GM18498 (cell line): ENCODE measurements around the gene PCDHGB1.
"Not testable (repeated sequence)": the region's sequence is repeated elsewhere in the genome, so short reads cannot be mapped to it uniquely, and the experiment has no call there.

Source experiments
- ATAC-seq: cut with Tn5 transposase; IDR thresholded peaks from one replicate; pipeline ENCODE4 v1.9.1; 2021; ENCODE audit warnings: mild to moderate bottlenecking, moderate library complexity; ENCODE audit not compliant: unreplicated experiment

Gene PCDHGB1

DNA sequence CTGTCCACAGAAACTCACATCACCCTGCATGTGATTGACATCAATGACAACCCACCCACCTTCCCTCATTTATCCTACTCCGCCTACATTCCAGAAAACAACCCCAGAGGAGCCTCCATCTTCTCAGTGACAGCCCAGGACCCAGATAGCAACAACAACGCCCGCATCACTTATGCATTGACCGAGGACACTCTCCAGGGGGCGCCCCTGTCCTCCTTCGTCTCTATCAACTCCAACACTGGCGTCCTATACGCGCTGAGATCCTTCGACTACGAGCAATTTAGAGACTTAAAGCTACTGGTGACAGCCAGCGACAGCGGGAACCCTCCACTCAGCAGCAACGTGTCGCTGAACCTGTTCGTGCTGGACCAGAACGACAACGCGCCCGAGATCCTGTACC lies 4.6 kb upstream of the PCDHGB1 start:
- ATAC-seq, result no peak

DNA sequence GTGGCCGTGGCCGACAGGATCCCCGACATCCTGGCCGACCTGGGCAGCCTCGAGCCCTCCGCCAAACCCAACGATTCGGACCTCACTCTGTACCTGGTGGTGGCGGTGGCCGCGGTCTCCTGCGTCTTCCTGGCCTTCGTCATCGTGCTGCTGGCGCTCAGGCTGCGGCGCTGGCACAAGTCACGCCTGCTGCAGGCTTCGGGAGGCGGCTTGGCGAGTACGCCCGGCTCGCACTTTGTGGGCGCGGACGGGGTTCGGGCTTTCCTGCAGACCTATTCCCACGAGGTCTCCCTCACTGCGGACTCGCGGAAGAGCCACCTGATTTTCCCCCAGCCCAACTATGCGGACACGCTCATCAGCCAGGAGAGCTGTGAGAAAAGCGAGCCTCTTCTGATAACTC lies 3.9 kb upstream of the PCDHGB1 start:
- not testable (repeated sequence) for ATAC-seq

DNA sequence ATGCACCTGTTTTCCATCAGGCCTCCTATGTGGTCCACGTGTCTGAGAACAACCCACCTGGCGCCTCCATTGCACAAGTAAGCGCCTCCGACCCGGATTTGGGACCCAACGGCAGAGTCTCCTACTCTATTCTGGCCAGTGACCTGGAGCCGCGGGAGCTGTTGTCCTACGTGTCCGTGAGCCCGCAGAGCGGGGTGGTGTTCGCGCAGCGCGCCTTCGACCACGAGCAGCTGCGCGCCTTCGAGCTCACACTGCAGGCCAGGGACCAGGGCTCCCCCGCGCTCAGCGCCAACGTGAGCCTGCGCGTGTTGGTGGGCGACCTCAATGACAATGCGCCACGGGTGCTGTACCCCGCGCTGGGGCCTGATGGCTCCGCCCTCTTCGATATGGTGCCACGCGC lies 1.7 kb downstream of the PCDHGB1 start:
- no peak for ATAC-seq

DNA sequence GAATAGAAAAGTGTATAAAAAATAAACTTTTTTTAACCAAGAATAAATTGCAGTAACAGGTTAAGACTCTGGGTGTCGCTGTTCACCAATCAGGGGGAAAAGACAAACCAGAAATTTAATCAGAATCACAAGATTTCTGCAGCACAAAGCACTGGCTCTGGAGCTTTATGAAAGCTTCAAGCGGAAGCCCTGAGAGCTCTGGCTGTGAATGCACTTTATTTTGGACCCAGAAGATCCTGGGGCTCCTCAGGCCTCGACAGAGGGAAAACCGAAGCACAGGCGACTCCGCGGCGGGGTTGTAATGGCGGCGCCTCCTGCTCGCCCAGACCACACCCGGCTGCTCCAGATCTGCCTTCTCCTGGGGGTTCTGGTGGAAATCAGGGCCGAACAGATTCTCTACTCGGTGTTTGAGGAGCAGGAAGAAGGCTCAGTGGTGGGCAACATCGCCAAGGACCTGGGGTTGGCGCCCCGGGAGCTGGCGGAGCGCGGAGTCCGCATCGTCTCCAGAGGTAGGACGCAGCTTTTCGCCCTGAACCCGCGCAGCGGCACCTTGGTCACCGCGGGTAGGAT lies 5.1 kb downstream of the PCDHGB1 start, which contains the start of gene PCDHGA4:
Gene PCDHGA4, plus strand, starts transcription at position 122 of the 570 bp plus-strand sequence. Its CDS starts 87 bp downstream, at position 209.
- no peak for ATAC-seq

DNA sequence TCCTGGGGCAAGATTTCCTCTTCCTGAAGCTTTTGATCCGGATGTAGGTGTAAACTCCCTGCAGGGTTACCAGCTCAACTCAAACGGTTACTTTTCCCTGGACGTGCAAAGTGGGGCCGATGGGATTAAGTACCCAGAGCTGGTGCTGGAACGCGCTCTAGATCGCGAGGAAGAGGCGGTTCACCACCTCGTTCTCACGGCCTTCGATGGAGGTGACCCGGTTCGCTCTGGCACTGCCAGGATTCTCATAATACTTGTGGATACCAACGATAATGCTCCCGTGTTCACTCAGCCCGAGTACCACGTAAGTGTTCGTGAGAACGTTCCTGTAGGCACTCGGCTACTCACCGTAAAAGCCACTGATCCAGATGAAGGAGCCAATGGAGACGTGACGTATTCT lies 5.7 kb downstream of the PCDHGB1 start:
- no peak for ATAC-seq

DNA sequence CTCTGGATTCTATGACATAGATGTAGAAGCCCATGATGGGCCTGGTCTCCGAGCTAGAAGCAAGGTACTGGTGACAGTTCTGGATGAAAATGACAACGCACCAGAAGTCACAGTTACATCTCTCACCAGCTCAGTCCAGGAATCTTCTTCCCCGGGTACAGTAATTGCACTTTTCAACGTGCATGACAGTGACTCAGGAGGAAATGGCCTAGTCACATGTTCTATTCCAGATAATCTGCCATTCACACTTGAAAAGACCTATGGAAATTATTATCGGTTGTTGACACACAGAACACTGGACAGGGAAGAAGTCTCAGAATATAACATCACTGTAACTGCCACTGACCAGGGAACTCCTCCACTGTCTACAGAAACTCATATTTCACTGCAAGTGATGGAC lies 6.2 kb downstream of the PCDHGB1 start:
- no peak for ATAC-seq

DNA sequence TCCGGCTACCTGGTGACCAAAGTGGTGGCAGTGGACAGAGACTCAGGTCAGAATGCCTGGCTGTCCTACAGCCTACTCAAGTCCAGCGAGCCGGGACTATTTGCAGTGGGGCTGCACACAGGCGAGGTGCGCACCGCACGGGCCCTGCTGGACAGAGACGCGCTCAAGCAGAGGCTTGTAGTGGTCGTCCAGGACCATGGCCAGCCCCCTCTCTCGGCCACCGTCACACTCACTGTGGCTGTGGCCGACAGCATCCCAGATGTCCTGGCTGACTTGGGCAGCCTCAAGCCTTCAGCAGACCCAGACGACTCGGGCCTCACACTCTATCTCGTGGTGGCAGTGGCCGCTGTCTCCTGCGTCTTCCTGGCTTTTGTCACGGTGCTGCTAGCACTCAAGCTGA lies 7.1 kb downstream of the PCDHGB1 start:
- ATAC-seq, result no peak

DNA sequence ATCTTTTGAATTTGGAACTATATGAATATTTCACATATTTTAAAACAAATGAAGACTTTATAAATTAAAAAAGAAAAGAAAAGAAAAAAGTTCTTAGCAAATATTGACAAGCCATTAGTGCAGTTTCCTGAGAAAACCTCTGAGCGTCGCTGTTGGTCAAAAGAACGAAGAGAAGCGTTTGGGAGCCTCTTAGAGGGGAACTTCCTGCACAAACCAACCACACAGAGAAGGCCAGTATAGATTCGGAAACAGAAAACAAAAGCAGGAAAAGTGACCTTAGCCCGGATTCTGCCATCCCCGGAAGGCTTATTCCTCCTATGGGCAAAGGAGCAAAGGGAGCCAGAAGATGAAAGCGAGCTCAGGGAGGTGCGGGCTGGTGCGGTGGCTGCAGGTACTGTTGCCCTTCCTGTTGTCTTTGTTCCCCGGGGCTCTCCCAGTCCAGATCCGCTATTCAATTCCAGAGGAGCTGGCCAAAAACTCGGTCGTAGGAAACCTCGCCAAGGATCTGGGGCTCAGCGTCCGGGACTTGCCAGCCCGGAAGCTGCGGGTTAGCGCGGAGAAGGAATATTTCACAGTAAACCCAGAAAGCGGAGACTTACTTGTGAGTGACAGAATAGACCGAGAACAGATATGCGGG lies 10.0 kb downstream of the PCDHGB1 start, which contains the start of gene PCDHGB2:
Gene PCDHGB2, plus strand, starts transcription at position 205 of the 637 bp plus-strand sequence. Its CDS starts 142 bp downstream, at position 347.
- ATAC-seq, result peak; percentile 66

DNA sequence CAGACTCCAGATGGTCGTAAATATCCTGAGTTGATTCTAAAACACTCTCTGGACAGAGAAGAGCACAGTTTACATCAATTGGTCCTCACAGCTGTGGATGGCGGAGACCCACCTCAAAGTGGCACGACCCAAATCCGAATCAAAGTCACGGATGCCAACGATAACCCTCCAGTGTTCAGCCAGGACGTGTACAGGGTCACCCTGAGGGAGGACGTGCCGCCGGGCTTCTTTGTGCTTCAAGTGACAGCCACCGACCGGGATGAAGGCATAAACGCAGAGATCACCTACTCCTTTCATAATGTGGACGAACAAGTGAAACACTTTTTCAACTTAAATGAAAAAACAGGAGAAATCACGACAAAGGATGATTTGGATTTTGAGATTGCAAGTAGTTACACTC lies 10.8 kb downstream of the PCDHGB1 start:
- no peak for ATAC-seq

DNA sequence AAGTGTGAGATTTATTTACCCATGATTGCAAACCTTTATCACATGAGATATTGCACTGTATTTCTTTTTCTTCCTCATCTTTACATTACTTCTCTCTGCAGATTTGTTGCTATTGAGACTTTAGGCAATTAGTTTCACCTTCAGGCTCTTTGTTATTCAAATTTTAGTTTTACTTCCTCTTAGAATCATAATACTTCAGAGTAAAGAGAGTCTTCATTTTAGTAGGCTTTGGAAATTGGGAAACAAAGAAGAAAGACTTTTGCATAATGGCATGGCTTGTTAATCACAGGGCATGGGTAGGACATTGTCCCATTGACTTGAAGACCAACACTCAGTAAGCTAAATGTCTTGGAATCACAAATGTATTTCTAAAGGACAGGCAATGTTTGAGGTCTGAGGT lies 12.8 kb downstream of the PCDHGB1 start:
- ATAC-seq, result no peak

DNA sequence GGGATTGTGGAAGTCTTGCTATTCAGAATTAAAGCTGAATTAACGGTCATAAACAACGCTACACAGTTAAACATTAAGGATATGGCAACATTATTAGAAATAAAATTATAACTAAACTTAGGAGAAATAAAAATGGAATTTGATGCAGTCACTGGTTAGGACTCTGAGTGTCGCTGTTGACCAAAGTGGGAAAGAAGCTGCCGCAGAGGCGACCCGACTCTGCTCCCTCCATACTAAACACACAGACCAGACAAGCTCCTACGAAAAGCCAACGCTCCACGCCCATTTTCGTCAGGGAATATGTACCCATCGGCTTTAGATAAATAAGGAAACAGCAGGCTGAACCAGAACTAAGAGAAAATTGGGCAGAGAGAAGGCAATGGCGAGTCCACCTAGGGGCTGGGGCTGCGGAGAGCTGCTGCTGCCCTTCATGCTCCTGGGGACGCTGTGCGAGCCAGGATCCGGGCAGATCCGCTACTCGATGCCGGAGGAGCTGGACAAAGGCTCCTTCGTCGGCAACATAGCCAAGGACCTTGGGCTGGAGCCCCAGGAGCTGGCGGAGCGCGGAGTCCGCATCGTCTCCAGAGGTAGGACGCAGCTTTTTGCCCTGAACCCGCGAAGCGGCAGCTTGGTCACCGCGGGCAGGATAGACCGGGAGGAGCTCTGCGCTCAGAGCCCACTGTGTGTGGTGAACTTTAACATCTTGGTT lies 14.2 kb downstream of the PCDHGB1 start, which contains the start of gene PCDHGA5:
Gene PCDHGA5, plus strand, starts transcription at position 211 of the 709 bp plus-strand sequence. Its CDS starts 169 bp downstream, at position 380.
- ATAC-seq, result no peak

DNA sequence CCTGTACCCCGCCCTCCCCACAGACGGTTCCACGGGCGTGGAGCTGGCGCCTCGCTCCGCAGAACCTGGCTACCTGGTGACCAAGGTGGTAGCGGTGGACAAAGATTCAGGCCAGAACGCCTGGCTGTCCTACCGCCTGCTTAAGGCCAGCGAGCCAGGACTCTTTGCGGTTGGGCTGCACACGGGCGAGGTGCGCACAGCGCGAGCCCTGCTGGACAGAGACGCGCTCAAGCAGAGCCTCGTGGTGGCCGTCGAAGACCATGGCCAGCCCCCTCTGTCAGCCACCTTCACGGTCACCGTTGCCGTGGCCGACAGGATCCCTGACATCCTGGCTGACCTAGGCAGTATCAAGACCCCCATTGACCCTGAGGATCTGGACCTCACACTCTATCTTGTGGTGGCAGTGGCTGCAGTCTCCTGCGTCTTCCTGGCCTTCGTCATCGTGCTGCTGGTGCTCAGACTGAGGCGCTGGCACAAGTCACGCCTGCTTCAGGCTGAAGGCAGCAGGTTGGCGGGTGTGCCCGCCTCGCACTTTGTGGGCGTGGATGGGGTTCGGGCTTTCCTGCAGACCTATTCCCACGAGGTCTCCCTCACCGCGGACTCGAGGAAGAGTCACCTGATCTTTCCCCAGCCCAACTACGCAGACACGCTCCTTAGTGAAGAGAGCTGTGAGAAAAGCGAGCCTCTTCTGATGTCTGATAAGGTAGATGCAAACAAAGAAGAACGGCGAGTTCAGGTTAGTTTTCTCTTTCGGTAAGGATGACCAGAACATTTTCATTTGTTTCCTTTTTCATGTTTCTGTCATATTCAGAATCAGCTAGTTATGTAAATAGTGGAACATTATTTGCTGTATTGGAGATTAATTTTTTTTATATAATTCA lies 16.4 kb downstream of the PCDHGB1 start:
- ATAC-seq, result no peak

DNA sequence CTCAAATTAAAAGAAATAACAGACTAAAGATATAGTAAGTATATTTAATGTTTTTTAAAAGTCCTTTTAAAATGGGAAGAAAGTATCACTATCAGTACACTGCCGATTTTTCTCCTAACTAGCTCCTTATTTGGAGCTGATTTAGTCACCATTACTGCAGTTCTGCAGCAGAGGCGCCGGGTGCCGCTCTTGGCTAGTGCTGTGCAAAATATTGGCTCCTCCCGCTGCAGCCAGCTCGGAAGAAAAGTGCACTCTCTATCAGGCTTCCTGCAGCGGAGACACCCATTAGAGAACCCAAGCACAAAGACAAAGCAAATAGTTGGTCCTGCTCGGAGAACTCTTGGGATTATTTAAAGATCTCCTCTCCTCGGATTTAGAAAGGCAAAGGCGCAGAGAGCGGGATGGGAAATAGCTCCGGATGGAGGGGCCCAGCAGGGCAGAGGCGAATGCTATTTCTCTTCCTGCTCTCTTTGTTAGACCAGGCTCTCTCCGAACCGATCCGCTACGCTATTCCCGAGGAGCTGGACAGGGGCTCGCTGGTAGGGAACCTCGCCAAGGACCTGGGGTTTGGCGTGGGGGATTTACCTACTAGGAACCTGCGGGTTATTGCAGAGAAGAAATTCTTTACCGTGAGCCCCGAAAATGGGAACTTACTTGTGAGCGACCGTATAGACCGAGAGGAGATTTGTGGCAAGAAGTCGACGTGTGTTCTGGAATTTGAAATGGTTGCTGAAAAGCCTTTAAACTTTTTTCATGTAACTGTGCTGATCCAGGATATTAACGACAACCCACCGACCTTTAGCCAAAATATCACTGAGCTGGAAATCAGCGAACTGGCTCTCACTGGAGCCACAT lies 20.3 kb downstream of the PCDHGB1 start, which contains the start of gene PCDHGB3:
Gene PCDHGB3, plus strand, starts transcription at position 249 of the 855 bp plus-strand sequence. Its CDS starts 153 bp downstream, at position 402.
- peak; percentile 88 for ATAC-seq

DNA sequence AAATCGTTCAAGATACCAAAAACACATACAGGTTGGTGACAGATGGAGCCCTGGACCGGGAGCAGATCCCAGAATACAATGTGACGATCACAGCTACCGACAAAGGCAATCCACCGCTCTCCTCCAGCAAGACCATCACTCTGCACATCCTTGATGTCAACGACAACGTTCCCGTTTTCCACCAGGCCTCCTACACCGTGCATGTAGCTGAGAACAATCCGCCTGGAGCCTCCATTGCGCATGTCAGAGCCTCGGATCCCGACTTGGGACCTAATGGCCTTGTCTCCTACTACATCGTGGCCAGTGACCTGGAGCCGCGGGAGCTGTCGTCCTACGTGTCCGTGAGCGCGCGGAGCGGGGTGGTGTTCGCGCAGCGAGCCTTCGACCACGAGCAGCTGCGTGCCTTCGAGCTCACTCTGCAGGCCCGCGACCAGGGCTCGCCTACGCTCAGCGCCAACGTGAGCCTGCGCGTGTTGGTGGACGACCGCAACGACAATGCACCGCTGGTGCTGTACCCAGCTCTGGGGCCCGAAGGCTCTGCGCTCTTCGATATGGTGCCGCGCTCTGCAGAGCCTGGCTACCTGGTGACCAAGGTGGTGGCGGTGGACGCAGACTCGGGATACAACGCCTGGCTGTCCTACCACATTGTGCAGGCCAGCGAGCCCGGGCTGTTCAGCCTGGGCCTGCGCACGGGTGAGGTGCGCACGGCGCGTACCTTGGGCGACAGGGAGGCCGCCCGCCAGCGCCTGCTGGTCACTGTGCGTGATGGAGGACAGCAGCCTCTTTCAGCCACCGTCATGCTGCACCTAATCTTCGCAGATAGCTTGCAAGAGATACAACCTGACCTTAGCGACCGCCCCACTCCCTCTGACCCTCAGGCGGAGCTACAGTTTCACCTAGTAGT lies 21.9 kb downstream of the PCDHGB1 start:
- ATAC-seq, result no peak

DNA sequence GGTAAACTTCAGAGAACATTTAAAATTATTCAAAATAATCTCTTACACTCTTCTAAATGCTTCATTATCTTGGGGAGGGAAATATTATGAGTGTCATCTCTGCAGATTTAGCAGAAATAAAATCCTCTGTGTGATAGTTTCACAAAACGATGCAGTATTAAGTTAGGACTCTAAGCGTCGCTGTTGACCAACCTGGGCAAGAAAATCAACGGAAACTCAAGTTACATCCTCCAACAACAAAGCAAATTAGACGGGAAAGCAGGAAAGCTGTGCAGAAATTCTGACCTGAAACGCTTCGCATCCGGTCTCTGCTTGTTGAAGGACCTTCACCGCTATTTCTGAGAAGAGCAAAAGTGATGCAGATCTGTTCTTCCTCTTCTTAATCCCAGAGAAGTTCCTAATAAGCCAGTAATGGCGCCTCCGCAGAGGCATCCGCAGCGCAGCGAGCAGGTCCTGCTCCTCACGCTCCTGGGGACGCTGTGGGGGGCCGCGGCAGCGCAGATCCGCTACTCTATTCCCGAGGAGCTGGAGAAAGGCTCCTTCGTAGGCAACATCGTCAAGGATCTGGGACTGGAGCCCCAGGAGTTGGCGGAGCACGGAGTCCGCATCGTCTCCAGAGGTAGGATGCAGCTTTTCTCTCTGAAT lies 23.9 kb downstream of the PCDHGB1 start, which contains the start of gene PCDHGA6:
Gene PCDHGA6, plus strand, starts transcription at position 219 of the 645 bp plus-strand sequence. Its CDS starts 193 bp downstream, at position 412.
- no peak for ATAC-seq

DNA sequence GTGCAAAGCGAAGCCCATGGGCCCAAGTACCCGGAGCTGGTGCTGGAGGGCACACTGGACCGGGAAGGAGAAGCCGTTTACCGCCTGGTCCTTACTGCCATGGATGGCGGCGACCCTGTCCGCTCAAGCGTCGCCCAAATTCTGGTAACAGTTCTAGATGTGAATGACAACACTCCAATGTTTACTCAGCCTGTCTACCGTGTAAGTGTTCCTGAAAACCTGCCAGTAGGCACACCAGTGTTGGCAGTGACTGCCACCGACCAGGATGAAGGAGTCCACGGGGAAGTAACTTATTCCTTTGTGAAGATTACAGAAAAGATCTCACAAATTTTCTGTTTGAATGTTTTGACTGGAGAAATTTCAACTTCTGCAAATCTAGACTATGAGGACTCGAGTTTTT lies 24.7 kb downstream of the PCDHGB1 start:
- ATAC-seq, result no peak

DNA sequence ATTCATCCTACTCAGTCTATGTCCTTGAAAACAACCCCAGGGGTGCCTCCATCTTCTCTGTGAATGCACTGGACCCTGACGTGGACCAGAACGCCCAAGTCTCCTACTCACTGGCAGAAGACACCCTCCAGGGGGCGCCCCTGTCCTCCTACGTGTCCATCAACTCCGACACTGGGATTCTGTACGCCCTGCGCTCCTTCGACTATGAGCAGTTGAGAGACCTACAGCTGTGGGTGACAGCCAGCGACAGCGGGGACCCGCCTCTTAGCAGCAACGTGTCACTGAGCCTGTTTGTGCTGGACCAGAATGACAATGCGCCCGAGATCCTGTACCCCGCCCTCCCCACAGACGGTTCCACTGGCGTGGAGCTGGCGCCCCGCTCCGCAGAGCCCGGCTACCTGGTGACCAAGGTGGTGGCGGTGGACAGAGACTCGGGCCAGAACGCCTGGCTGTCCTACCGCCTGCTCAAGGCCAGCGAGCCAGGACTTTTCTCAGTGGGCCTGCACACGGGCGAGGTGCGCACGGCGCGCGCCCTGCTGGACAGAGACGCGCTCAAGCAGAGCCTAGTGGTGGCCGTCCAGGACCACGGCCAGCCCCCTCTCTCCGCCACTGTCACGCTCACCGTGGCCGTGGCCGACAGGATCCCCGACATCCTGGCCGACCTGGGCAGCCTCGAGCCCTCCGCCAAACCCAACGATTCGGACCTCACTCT lies 25.7 kb downstream of the PCDHGB1 start:
- not testable (repeated sequence) for ATAC-seq
